HepG2 (cell line): ENCODE results near the gene CAPN10. TPM values are rescaled to one million over a fixed set of nuclear protein-coding genes. Genes with fewer than 3 reads are reported as not detected.

Source experiments
- DR1 ChIP-seq: sonication (generic); formaldehyde crosslinking; IDR thresholded peaks from 2 replicates; pipeline ENCODE4 v1.8.0; 2021; ENCODE audit warnings: mild to moderate bottlenecking, missing genetic modification reagents, inconsistent platforms
- FOSL1 ChIP-seq: sonication (generic); formaldehyde crosslinking; IDR thresholded peaks from 2 replicates; pipeline ENCODE4 v1.9.0; 2021; ENCODE audit warnings: missing genetic modification reagents, borderline replicate concordance
- TEAD3 ChIP-seq: optimal IDR thresholded peaks from 2 replicates; pipeline ENCODE3; 2016; ENCODE audit warnings: borderline replicate concordance
- TFDP2 ChIP-seq: sonication (generic); formaldehyde crosslinking; IDR thresholded peaks from 2 replicates; pipeline ENCODE4 v1.4.0; 2020; ENCODE audit warnings: missing genetic modification reagents
- ZBTB38 ChIP-seq: sonication (generic); formaldehyde crosslinking; IDR thresholded peaks from 2 replicates; pipeline ENCODE4 v1.5.1; 2020; ENCODE audit warnings: mild to moderate bottlenecking, missing genetic modification reagents
- ZNF232 ChIP-seq: sonication (generic); formaldehyde crosslinking; IDR thresholded peaks from 2 replicates; pipeline ENCODE4 v1.4.0; 2020; ENCODE audit warnings: missing genetic modification reagents, borderline replicate concordance
- ZNF264 ChIP-seq: sonication (generic); formaldehyde crosslinking; IDR thresholded peaks from 2 replicates; pipeline ENCODE4 v1.4.0; 2020; ENCODE audit warnings: missing genetic modification reagents
- ZNF724P ChIP-seq: sonication (generic); formaldehyde crosslinking; IDR thresholded peaks from 2 replicates; pipeline ENCODE4 v1.8.0; 2022; ENCODE audit warnings: missing genetic modification reagents, borderline replicate concordance
- ZNF792 ChIP-seq: IDR thresholded peaks from 2 replicates; pipeline ENCODE4 v1.6.1; 2016
- polyA plus RNA-seq, 8 experiments: library from polyadenylated mRNA; depleted of rRNA in 3 of 8; stranded (reverse) in 7 of 8; unstranded in 1 of 8; fragments of >200 nt; fragmentation: Illumina TruSeq in 4 of 8; extraction: Trizol in 4 of 8; gene quantifications; 2 replicates each; pipeline versions ENCODE4 v1.2.1 to v1.2.3, GENCODE V29; 2011 to 2016; ENCODE audit warnings: low read depth in 4 of 8, missing spikeins in 1 of 8, mixed read lengths in 1 of 8; ENCODE audit not compliant: insufficient read depth in 1 of 8
- total RNA-seq, 5 experiments: library from RNA; depleted of rRNA; stranded (reverse); fragments of >200 nt; fragmentation: Illumina TruSeq; extraction: Trizol; gene quantifications; 2 replicates each; pipeline ENCODE4 v1.2.3, GENCODE V29; 2016; ENCODE audit warnings: low read depth in 1 of 5
- TF ChIP-seq, protein P1 (sequence below): sonication (generic); formaldehyde crosslinking; IDR thresholded peaks from one replicate; pipeline ENCODE4 v1.5.1; 2020; ENCODE audit warnings: mild to moderate bottlenecking, missing genetic modification reagents; ENCODE audit errors: not compliant biosample characterization
- TF ChIP-seq, protein P2 (sequence below): sonication (generic); formaldehyde crosslinking; IDR thresholded peaks from 2 replicates; pipeline ENCODE4 v1.8.0; 2022; ENCODE audit warnings: missing genetic modification reagents, mild to moderate bottlenecking, inconsistent platforms, borderline replicate concordance
- TF ChIP-seq, protein P3 (sequence below): sonication (generic); formaldehyde crosslinking; IDR thresholded peaks from 2 replicates; pipeline ENCODE4 v1.5.0; 2020; ENCODE audit warnings: missing genetic modification reagents
- TF ChIP-seq, protein P4 (sequence below): sonication (generic); formaldehyde crosslinking; IDR thresholded peaks from 2 replicates; pipeline ENCODE4 v1.9.0; 2022; ENCODE audit warnings: missing genetic modification reagents, mild to moderate bottlenecking, borderline replicate concordance

Gene CAPN10
- total and polyA plus RNA-seq, 2 of the 13 experiments (the other 11 are each of a cell fraction or from before 2014, with no cell fraction given), result 27.6 to 32.4 TPM

GRCh38 chr2:240626531-240627300 lies 40.2 kb downstream of the CAPN10 start (continued):
- TF ChIP-seq, protein P1, sequence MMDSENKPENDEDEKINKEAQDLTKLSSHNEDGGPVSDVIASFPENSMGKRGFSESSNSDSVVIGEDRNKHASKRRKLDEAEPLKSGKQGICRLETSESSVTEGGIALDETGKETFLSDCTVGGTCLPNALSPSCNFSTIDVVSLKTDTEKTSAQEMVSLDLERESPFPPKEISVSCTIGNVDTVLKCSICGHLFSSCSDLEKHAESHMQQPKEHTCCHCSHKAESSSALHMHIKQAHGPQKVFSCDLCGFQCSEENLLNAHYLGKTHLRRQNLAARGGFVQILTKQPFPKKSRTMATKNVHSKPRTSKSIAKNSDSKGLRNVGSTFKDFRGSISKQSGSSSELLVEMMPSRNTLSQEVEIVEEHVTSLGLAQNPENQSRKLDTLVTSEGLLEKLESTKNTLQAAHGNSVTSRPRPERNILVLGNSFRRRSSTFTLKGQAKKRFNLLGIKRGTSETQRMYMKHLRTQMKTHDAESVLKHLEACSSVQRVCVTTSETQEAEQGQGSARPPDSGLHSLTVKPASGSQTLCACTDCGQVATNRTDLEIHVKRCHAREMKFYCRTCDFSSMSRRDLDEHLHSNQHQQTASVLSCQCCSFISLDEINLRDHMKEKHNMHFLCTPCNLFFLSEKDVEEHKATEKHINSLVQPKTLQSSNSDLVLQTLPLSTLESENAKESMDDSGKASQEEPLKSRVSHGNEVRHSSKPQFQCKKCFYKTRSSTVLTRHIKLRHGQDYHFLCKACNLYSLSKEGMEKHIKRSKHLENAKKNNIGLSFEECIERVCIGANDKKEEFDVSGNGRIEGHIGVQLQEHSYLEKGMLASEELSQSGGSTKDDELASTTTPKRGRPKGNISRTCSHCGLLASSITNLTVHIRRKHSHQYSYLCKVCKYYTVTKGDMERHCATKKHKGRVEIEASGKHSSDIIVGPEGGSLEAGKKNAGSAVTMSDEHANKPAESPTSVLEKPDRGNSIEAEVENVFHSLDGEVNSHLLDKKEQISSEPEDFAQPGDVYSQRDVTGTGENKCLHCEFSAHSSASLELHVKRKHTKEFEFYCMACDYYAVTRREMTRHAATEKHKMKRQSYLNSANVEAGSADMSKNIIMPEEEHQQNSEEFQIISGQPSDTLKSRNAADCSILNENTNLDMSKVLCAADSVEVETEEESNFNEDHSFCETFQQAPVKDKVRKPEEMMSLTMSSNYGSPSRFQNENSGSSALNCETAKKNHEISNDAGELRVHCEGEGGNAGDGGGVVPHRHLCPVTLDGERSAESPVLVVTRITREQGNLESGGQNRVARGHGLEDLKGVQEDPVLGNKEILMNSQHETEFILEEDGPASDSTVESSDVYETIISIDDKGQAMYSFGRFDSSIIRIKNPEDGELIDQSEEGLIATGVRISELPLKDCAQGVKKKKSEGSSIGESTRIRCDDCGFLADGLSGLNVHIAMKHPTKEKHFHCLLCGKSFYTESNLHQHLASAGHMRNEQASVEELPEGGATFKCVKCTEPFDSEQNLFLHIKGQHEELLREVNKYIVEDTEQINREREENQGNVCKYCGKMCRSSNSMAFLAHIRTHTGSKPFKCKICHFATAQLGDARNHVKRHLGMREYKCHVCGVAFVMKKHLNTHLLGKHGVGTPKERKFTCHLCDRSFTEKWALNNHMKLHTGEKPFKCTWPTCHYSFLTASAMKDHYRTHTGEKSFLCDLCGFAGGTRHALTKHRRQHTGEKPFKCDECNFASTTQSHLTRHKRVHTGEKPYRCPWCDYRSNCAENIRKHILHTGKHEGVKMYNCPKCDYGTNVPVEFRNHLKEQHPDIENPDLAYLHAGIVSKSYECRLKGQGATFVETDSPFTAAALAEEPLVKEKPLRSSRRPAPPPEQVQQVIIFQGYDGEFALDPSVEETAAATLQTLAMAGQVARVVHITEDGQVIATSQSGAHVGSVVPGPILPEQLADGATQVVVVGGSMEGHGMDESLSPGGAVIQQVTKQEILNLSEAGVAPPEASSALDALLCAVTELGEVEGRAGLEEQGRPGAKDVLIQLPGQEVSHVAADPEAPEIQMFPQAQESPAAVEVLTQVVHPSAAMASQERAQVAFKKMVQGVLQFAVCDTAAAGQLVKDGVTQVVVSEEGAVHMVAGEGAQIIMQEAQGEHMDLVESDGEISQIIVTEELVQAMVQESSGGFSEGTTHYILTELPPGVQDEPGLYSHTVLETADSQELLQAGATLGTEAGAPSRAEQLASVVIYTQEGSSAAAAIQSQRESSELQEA (CRISPR knock-in tag), result no peak
- TF ChIP-seq, protein P2, sequence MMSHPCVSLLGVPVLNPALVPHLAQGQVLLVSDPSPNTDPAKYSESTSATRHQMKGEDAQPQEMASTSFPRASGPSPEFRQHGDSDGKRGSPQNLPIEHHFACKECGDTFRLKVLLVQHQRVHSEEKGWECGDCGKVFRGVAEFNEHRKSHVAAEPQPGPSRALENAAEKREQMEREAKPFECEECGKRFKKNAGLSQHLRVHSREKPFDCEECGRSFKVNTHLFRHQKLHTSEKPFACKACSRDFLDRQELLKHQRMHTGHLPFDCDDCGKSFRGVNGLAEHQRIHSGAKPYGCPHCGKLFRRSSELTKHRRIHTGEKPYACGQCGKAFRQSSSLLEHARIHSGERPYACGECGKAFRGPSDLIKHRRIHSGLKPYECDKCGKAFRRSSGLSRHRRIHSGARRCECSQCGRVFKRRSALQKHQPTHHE, result peak; percentile 34; the same call in 1 of the 2 replicates
- peak; percentile 97 for TF ChIP-seq ZNF264 (CRISPR knock-in tag)
- 0 out of 2 replicates have a peak, but pooled peaks have one; percentile 24 for TF ChIP-seq ZNF232 (CRISPR knock-in tag)
- TF ChIP-seq ZNF724P (CRISPR knock-in tag), result peak; percentile 64
- peak; percentile 82 for TF ChIP-seq TFDP2 (CRISPR knock-in tag)
- TF ChIP-seq TEAD3 (CRISPR knock-in tag), result peak; percentile 66
- TF ChIP-seq DR1 (CRISPR knock-in tag), result peak; percentile 69; the same call in 1 of the 2 replicates
- peak; percentile 54; the same call in 1 of the 2 replicates for TF ChIP-seq FOSL1 (CRISPR knock-in tag)
- peak; percentile 94 for TF ChIP-seq ZNF792 (CRISPR knock-in tag)
- TF ChIP-seq, protein P3, sequence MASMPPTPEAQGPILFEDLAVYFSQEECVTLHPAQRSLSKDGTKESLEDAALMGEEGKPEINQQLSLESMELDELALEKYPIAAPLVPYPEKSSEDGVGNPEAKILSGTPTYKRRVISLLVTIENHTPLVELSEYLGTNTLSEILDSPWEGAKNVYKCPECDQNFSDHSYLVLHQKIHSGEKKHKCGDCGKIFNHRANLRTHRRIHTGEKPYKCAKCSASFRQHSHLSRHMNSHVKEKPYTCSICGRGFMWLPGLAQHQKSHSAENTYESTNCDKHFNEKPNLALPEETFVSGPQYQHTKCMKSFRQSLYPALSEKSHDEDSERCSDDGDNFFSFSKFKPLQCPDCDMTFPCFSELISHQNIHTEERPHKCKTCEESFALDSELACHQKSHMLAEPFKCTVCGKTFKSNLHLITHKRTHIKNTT (CRISPR knock-in tag), result no peak
- TF ChIP-seq, protein P4, sequence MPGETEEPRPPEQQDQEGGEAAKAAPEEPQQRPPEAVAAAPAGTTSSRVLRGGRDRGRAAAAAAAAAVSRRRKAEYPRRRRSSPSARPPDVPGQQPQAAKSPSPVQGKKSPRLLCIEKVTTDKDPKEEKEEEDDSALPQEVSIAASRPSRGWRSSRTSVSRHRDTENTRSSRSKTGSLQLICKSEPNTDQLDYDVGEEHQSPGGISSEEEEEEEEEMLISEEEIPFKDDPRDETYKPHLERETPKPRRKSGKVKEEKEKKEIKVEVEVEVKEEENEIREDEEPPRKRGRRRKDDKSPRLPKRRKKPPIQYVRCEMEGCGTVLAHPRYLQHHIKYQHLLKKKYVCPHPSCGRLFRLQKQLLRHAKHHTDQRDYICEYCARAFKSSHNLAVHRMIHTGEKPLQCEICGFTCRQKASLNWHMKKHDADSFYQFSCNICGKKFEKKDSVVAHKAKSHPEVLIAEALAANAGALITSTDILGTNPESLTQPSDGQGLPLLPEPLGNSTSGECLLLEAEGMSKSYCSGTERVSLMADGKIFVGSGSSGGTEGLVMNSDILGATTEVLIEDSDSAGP (CRISPR knock-in tag), result peak; percentile 86
- TF ChIP-seq ZBTB38 (CRISPR knock-in tag), result peak; percentile 94; the same call in 1 of the 2 replicates
